ENCODE measurements around the gene KLF15.
A peak's percentile ranks its signal among the peaks of the same experiment; 100 is the strongest.

Gene KLF15

GRCh38 chr3:126345641-126346460, 11.4 kb downstream of the KLF15 start:
- peak; percentile 78 for DNase-seq

GRCh38 chr3:126345231-126345630, 12.0 kb downstream of the KLF15 start:
- DNase-seq, result no peak

GRCh38 chr3:126344380-126345041, 12.7 kb downstream of the KLF15 start:
- DNase-seq, result no peak

GRCh38 chr3:126343649-126344035, 13.6 kb downstream of the KLF15 start:
- no peak for DNase-seq

- peak; percentile 25 for DNase-seq
Observed at GRCh38 chr3:126342991-126343648, 14.1 kb downstream of the KLF15 start.

GRCh38 chr3:126342211-126342610, 15.0 kb downstream of the KLF15 start:
- DNase-seq, result no peak

GRCh38 chr3:126341755-126342150, 15.5 kb downstream of the KLF15 start:
- DNase-seq, result no peak

GRCh38 chr3:126340943-126341754, 16.1 kb downstream of the KLF15 start:
- no peak for DNase-seq

- DNase-seq, result no peak
Observed at GRCh38 chr3:126340596-126340942, 16.6 kb downstream of the KLF15 start.

GRCh38 chr3:126340081-126340511, 17.1 kb downstream of the KLF15 start:
- no peak for DNase-seq

- DNase-seq, result no peak
Observed at GRCh38 chr3:126339466-126339865, 17.7 kb downstream of the KLF15 start.

- no peak for DNase-seq
Observed at GRCh38 chr3:126338790-126339288, 18.4 kb downstream of the KLF15 start.

GRCh38 chr3:126337980-126338651, 19.1 kb downstream of the KLF15 start:
- DNase-seq, result no peak

GRCh38 chr3:126331812-126332336, 25.3 kb downstream of the KLF15 start:
- DNase-seq, result peak; percentile 63

GRCh38 chr3:126329927-126330725, 27.1 kb downstream of the KLF15 start:
- DNase-seq, result no peak

GRCh38 chr3:126326629-126327028, 30.6 kb downstream of the KLF15 start:
- DNase-seq, result no peak

GRCh38 chr3:126322181-126322967, 34.8 kb downstream of the KLF15 start:
- DNase-seq, result peak; percentile 28

GRCh38 chr3:126321490-126321889, 35.7 kb downstream of the KLF15 start:
- DNase-seq, result no peak

GRCh38 chr3:126320517-126321293, 36.5 kb downstream of the KLF15 start:
- no peak for DNase-seq
